Measurements from ENCODE around the gene PTPRN2. TPM values are rescaled to one million over a fixed set of nuclear protein-coding genes. Genes with fewer than 3 reads are reported as not detected.
A peak's percentile ranks its signal among the peaks of the same experiment; 100 is the strongest.
"Not testable (repeated sequence)": the region's sequence is repeated elsewhere in the genome, so short reads cannot be mapped to it uniquely, and the experiment has no call there.

Gene PTPRN2
- total RNA-seq, 8 experiments from 2014 or later: 0.10 to 19.7 (median 10.8) TPM; not detected in 1

DNA sequence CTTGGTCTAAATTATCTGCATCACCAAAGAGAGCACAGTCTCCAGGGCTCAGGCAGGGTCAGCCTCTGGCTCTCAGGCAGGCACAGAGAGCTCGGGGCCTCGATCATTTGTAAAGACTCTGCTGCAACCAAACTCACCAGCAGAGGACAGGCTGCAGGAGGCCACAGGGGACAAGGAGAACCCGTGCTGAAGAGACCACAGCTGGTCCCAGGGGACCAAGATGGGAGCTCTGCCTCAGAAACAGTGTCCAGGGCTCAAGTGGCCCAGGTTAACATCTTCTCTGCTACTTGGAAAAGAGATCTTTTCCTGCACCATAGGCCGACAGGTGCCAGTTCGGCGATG lies 543.2 kb downstream of the PTPRN2 start:
- in situ Hi-C loops (cut with MboI; ENCODE audit: low pct_unique_long_range_greater_than_20kb in 2 of 9, low sequenced_read_pairs in 9 of 9, unreplicated experiment in 9 of 9): no loop called here
- H3K27ac ChIP-seq: no peak overlapping the region

GRCh38 chr7:158043551-158044481 lies 543.8 kb downstream of the PTPRN2 start:
- peak in 1 of 8 experiments; percentile 53 for ATAC-seq (replicated peaks in 6 of 8)
- WGBS, 10 experiments: 9 to 86% (median 33%) methylated on average over 1 to 11 of the region's 17 CpGs
- Histone ChIP-seq H3K27ac (no peak overlapping the region), H3K4me3 (no peak overlapping the region), H3K4me1 (replicated peaks in 1 of 2) (no peaks in the 10 kb centered on the region)
- in situ Hi-C loops (cut with MboI; ENCODE audit: low pct_unique_long_range_greater_than_20kb in 2 of 9, low sequenced_read_pairs in 9 of 9, unreplicated experiment in 9 of 9): no loop called here

More for the DNA sequence above, 543.2 kb downstream of the PTPRN2 start:
- WGBS, 10 experiments: 0 to 100% (median 64%) methylated on average over 1 to 5 of the region's 6 CpGs; no CpG with 5 or more reads in 3 of the 10 experiments
- ATAC-seq (replicated peaks in 6 of 8): peak in 1 of 8 experiments; percentile 69
- Histone ChIP-seq H3K4me3 (no peak overlapping the region), H3K4me1 (replicated peaks in 1 of 2) (no peaks in the 10 kb centered on the region)

- Histone ChIP-seq H3K27ac (no peak overlapping the region), H3K4me3 (no peak overlapping the region), H3K4me1 (replicated peaks in 1 of 2) (no peaks in the 10 kb centered on the region)
- in situ Hi-C loops (cut with MboI; ENCODE audit: low pct_unique_long_range_greater_than_20kb in 2 of 9, low sequenced_read_pairs in 9 of 9, unreplicated experiment in 9 of 9): no loop called here
- WGBS, 10 experiments: 0 to 92% (median 48%) methylated on average over 1 to 11 of the region's 20 CpGs; no CpG with 5 or more reads in 3 of the 10 experiments
- no peak for ATAC-seq (replicated peaks in 6 of 8)
Measured at GRCh38 chr7:158042156-158042880, 545.3 kb downstream of the PTPRN2 start.

- H3K4me1 ChIP-seq (replicated peaks in 1 of 2): no peaks in the 10 kb centered on the region
- no peak for ATAC-seq (replicated peaks in 6 of 8)
- H3K27ac ChIP-seq: no peak overlapping the region
- no peak overlapping the region for H3K4me3 ChIP-seq
- in situ Hi-C loops (cut with MboI; ENCODE audit: low pct_unique_long_range_greater_than_20kb in 2 of 9, low sequenced_read_pairs in 9 of 9, unreplicated experiment in 9 of 9): no loop called here
- 0 to 95% (median 36%) methylated on average over 1 to 5 of the region's 6 CpGs; no CpG with 5 or more reads in 1 of the 10 experiments for WGBS, 10 experiments
Measured at GRCh38 chr7:158040199-158040598, 547.4 kb downstream of the PTPRN2 start.

- no peak overlapping the region for H3K27ac ChIP-seq
- no peaks in the 10 kb centered on the region for H3K4me1 ChIP-seq (replicated peaks in 1 of 2)
- H3K4me3 ChIP-seq: no peak overlapping the region
- no peak for ATAC-seq (replicated peaks in 6 of 8)
- in situ Hi-C loops (cut with MboI; ENCODE audit: low pct_unique_long_range_greater_than_20kb in 2 of 9, low sequenced_read_pairs in 9 of 9, unreplicated experiment in 9 of 9): no loop called here
Measured at GRCh38 chr7:158039270-158039669, 548.4 kb downstream of the PTPRN2 start.

DNA sequence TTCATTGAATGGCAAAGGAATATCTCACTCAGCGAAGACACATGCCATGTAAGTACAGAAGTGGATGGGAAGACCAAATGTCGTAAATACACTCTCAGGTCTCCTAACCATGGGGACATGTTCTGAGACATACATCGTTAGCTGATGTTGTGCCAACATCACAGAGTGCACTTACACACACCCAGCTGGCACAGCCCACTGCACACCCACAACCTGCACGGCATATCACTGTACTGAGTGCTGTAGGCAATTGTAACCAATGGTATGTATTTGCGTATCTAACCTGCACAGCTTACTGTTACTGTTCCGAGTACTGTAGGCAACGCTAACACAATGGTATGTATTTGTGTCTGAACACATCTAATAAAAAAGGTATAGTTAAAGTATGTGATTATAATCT lies 550.4 kb downstream of the PTPRN2 start:
- in situ Hi-C loops (cut with MboI; ENCODE audit: low pct_unique_long_range_greater_than_20kb in 2 of 9, low sequenced_read_pairs in 9 of 9, unreplicated experiment in 9 of 9): no loop called here
- WGBS, 10 experiments: 0 to 97% (median 41%) methylated on average over 1 to 7 of the region's 7 CpGs; no CpG with 5 or more reads in 1 of the 10 experiments
- H3K4me1 ChIP-seq (replicated peaks in 1 of 2): peaks cover 0 to 1% of the 10 kb centered on the region in 2 donors
- no peak for ATAC-seq (replicated peaks in 6 of 8)
- H3K27ac ChIP-seq: no peak overlapping the region
- no peak overlapping the region for H3K4me3 ChIP-seq

DNA sequence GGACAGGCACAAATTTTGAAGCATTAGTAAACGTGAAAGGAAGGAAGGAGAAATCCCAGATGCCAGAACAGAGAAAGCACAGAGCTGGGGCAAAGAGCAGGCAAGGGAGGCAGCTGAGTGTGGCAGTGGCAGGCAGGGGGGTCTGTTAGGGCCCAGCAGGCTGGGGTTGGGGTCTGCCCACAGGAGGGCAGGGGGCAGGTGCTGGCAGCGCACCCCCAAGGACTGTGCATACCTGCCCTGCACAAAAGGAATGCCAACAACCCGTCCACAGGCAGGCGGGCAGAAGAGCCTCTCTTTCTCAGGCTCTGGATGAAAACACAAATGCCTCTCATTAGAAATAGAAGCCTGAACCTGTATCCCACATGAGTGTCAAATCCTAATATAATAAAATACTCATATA lies 552.3 kb downstream of the PTPRN2 start:
- WGBS, 10 experiments: 0 to 39% (median 15%) methylated on average over 1 to 3 of the region's 4 CpGs; no CpG with 5 or more reads in 4 of the 10 experiments
- Histone ChIP-seq H3K27ac (no peak overlapping the region), H3K4me3 (no peak overlapping the region), H3K4me1 (replicated peaks in 1 of 2) (peaks cover 0 to 20% of the 10 kb centered on the region in 2 donors)
- no peak for ATAC-seq (replicated peaks in 6 of 8)
- in situ Hi-C loops (cut with MboI; ENCODE audit: low pct_unique_long_range_greater_than_20kb in 2 of 9, low sequenced_read_pairs in 9 of 9, unreplicated experiment in 9 of 9): no loop called here

GRCh38 chr7:158034571-158034970 lies 553.1 kb downstream of the PTPRN2 start:
- H3K4me1 ChIP-seq (replicated peaks in 1 of 2): peaks cover 0 to 20% of the 10 kb centered on the region in 2 donors
- no peak overlapping the region for H3K4me3 ChIP-seq
- ATAC-seq (replicated peaks in 6 of 8): no peak
- no peak overlapping the region for H3K27ac ChIP-seq
- in situ Hi-C loops (cut with MboI; ENCODE audit: low pct_unique_long_range_greater_than_20kb in 2 of 9, low sequenced_read_pairs in 9 of 9, unreplicated experiment in 9 of 9): no loop called here
- 0 to 27% (median 0%) methylated on average over 1 to 3 of the region's 3 CpGs; no CpG with 5 or more reads in 7 of the 10 experiments for WGBS, 10 experiments

- peaks cover 0 to 20% of the 10 kb centered on the region in 2 donors for H3K4me1 ChIP-seq (replicated peaks in 1 of 2)
- 42 to 100% (median 60%) methylated on average over 1 to 2 of the region's 6 CpGs; no CpG with 5 or more reads in 7 of the 10 experiments for WGBS, 10 experiments
- H3K4me3 ChIP-seq; ATAC-seq (replicated peaks in 6 of 8); in situ Hi-C loops (cut with MboI; ENCODE audit: low pct_unique_long_range_greater_than_20kb in 2 of 9, low sequenced_read_pairs in 9 of 9, unreplicated experiment in 9 of 9); H3K27ac ChIP-seq: not testable (repeated sequence)
Measured at GRCh38 chr7:158033925-158034324, 553.7 kb downstream of the PTPRN2 start.

GRCh38 chr7:158033196-158033595 lies 554.4 kb downstream of the PTPRN2 start:
- in situ Hi-C loops (cut with MboI; ENCODE audit: low pct_unique_long_range_greater_than_20kb in 2 of 9, low sequenced_read_pairs in 9 of 9, unreplicated experiment in 9 of 9): no loop called here

DNA sequence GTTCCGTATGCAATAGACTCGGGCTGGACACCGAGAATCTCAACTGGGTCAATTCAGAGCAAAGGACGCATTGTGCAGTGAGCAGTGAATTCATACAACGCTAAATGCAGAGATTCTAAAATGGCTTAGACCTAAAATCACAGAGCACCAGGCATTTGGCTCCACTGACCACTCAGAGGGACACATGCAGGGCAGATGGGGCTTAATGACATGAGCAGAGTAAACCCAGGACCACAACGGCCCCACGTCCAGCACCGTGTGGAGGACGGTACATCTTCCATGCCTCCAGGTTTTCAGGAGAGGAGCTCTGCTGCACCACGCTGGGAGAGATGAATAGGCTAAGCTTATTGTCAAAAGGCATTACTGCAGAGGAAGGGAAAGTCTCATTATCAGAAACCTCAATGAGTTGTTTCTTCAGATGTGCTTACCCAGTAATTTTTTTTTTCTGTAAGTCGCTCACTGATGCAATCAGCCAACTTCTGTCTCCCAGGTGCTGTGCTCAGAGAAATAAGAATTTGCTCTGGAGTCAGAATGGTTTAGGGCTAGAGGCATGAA lies 555.0 kb downstream of the PTPRN2 start:
- Histone ChIP-seq H3K4me1 (replicated peaks in 1 of 2) (peaks cover 0 to 20% of the 10 kb centered on the region in 2 donors), H3K27ac (no peak overlapping the region), H3K4me3 (no peak overlapping the region)
- ATAC-seq (replicated peaks in 6 of 8): peak in 1 of 8 experiments; percentile 46
- in situ Hi-C loops (cut with MboI; ENCODE audit: low pct_unique_long_range_greater_than_20kb in 2 of 9, low sequenced_read_pairs in 9 of 9, unreplicated experiment in 9 of 9): no loop called here
- WGBS, 10 experiments: 10 to 73% (median 53%) methylated on average over 2 to 9 of the region's 11 CpGs; no CpG with 5 or more reads in 1 of the 10 experiments

More at GRCh38 chr7:158033196-158033595, 554.4 kb downstream of the PTPRN2 start:
- 0 to 100% (median 27%) methylated on average over 1 to 4 of the region's 8 CpGs; no CpG with 5 or more reads in 6 of the 10 experiments for WGBS, 10 experiments
- Histone ChIP-seq H3K27ac (no peak overlapping the region), H3K4me3 (no peak overlapping the region), H3K4me1 (replicated peaks in 1 of 2) (peaks cover 0 to 20% of the 10 kb centered on the region in 2 donors)
- ATAC-seq (replicated peaks in 6 of 8): peak in 1 of 8 experiments; percentile 34

DNA sequence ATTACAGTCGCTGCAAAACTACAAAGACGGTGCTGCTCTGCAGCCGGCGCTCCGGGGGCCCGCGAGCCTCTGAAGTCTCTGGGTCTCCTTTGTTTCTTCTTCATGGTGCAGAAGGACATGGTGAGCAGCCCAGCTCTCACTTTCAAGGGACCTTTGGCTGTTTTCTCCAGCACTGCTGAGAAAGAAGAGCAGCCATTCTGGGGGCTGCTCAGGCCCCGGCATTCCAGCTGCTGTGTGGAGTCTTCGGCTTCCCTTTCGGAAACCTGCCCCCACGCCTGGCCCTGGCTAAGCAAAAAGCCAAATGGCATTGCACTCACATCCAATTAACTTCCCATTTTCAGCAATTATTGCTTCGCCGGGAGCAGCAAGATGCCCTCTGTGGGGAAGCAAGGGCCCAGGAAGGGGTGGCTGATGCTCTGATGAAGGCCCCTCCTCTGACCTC lies 555.7 kb downstream of the PTPRN2 start:
- no peak overlapping the region for H3K27ac ChIP-seq
- peaks cover 0 to 20% of the 10 kb centered on the region in 2 donors for H3K4me1 ChIP-seq (replicated peaks in 1 of 2)
- in situ Hi-C loops (cut with MboI; ENCODE audit: low pct_unique_long_range_greater_than_20kb in 2 of 9, low sequenced_read_pairs in 9 of 9, unreplicated experiment in 9 of 9): no loop called here
- no peak overlapping the region for H3K4me3 ChIP-seq
- 11 to 90% (median 24%) methylated on average over 1 to 12 of the region's 13 CpGs; no CpG with 5 or more reads in 5 of the 10 experiments for WGBS, 10 experiments
- ATAC-seq (replicated peaks in 6 of 8): peak in 3 of 8 experiments; percentile 27 to 62 (median 32)

DNA sequence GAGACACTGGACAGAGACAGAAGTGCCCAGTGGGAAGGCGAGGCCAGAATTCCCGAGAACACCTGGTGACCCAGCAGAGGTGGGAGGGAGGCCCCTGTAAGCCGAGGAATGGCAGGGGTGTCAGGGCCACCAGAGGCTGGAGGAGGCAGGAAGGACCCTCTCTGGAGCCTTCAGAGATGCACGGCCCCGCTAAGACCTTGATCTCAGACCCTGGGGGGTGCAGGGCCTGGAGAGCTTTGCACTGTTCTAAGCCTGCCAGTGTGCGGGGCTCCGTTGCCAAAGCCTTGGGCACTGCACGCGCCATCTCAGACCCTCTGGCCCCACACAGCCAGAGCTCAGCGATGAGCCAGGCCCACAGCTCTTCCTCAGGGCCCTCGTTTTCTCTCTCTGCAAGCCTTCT lies 557.1 kb downstream of the PTPRN2 start:
- WGBS, 10 experiments: 0 to 93% (median 21%) methylated on average over 1 to 8 of the region's 11 CpGs; no CpG with 5 or more reads in 2 of the 10 experiments
- Histone ChIP-seq H3K27ac (no peak overlapping the region), H3K4me3 (no peak overlapping the region), H3K4me1 (replicated peaks in 1 of 2) (peaks cover 0 to 20% of the 10 kb centered on the region in 2 donors)
- in situ Hi-C loops (cut with MboI; ENCODE audit: low pct_unique_long_range_greater_than_20kb in 2 of 9, low sequenced_read_pairs in 9 of 9, unreplicated experiment in 9 of 9): no loop called here
- ATAC-seq (replicated peaks in 6 of 8): no peak
